ENCODE results near the gene MYD88. TPM values are rescaled to one million over a fixed set of nuclear protein-coding genes. Genes with fewer than 3 reads are reported as not detected.

Gene MYD88
- total and polyA plus RNA-seq, 9 of the 15 experiments (the other 6 are each of a cell fraction or from before 2014, with no cell fraction given): 3.2 to 47.3 (median 27.6) TPM

DNA sequence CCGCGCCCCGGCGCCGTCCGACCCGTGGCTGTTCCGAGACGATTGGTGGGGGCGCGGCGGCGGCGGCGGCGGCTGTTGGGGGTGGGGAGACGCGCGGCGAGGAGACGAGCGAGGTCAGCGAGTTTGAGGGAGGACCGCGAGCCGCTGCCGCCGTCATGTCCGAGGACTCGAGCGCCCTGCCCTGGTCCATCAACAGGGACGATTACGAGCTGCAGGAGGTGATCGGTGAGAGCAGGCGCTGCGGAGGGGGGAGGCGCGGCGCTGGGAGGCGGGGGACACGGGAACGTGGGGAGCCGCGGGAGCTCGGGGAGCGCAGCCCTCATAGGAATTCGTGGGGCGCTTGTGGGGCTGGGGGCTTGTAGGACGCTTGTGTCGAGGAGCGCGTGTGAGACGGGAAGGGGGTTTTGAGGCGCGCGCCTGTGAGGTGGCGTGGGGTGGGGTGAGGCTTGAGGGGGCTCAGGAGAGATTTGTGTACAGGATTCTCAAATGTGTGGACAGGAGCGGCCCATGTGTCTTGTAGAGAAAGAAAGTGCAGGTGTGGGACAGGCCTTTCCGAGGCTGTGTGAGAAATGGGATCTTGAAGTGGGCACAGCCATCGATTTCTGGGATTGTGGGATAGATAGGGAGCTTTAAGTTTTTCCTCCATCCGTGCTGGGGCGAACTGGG, 27.4 kb downstream of the MYD88 start (continued):
- TF ChIP-seq RERE (CRISPR knock-in tag; IDR thresholded peaks at IDR 0.05; ENCODE audit: borderline replicate concordance) (no peak), SMAD3 (CRISPR knock-in tag; conservative IDR thresholded peaks at IDR 0.05) (no peak), WHSC1 (IDR thresholded peaks at IDR 0.05; ENCODE audit: low read length) (no peak), SMAD4 (CRISPR knock-in tag; conservative IDR thresholded peaks at IDR 0.05) (peak; percentile 92; the same call in 1 of the 2 replicates), KAT2B (IDR thresholded peaks at IDR 0.05; ENCODE audit: low read depth, low read length) (no peak), ZNF280A (IDR thresholded peaks at IDR 0.05; ENCODE audit: low read depth, partially characterized antibody) (no peak), LCOR (CRISPR knock-in tag; IDR thresholded peaks at IDR 0.05) (no peak), PTBP1 (IDR thresholded peaks at IDR 0.05; ENCODE audit: low read depth, low read length) (no peak; the same call in 1 of the 2 replicates), HSF4 (CRISPR knock-in tag; IDR thresholded peaks at IDR 0.05; ENCODE audit: borderline replicate concordance) (no peak), RBM39 (optimal IDR thresholded peaks at IDR 0.05; ENCODE audit: low read depth, low read length) (no peak), STAT5B (CRISPR knock-in tag; IDR thresholded peaks at IDR 0.05) (no peak), SMC3 (conservative IDR thresholded peaks at IDR 0.05; ENCODE audit: insufficient read depth, low read depth, low read length) (no peak), ZSCAN32 (CRISPR knock-in tag; IDR thresholded peaks at IDR 0.05) (no peak), ZZZ3 (IDR thresholded peaks at IDR 0.05) (no peak), SMAD1 (IDR thresholded peaks at IDR 0.05; ENCODE audit: low read depth, low read length, partially characterized antibody) (no peak), KLF6 (CRISPR knock-in tag; IDR thresholded peaks at IDR 0.05; ENCODE audit: borderline replicate concordance) (no peak)
- TF ChIP-seq, protein P1, sequence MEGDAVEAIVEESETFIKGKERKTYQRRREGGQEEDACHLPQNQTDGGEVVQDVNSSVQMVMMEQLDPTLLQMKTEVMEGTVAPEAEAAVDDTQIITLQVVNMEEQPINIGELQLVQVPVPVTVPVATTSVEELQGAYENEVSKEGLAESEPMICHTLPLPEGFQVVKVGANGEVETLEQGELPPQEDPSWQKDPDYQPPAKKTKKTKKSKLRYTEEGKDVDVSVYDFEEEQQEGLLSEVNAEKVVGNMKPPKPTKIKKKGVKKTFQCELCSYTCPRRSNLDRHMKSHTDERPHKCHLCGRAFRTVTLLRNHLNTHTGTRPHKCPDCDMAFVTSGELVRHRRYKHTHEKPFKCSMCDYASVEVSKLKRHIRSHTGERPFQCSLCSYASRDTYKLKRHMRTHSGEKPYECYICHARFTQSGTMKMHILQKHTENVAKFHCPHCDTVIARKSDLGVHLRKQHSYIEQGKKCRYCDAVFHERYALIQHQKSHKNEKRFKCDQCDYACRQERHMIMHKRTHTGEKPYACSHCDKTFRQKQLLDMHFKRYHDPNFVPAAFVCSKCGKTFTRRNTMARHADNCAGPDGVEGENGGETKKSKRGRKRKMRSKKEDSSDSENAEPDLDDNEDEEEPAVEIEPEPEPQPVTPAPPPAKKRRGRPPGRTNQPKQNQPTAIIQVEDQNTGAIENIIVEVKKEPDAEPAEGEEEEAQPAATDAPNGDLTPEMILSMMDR (IDR thresholded peaks at IDR 0.05 in 2 of 3, conservative IDR thresholded peaks at IDR 0.05 in 1 of 3; ENCODE audit: insufficient read depth in 2 of 3, low read depth in 1 of 3, low read length in 3 of 3): no peak
- TF ChIP-seq, protein P2, sequence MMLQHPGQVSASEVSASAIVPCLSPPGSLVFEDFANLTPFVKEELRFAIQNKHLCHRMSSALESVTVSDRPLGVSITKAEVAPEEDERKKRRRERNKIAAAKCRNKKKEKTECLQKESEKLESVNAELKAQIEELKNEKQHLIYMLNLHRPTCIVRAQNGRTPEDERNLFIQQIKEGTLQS (IDR thresholded peaks at IDR 0.05): no peak
- TF ChIP-seq, protein P2 (CRISPR knock-in tag; conservative IDR thresholded peaks at IDR 0.05): no peak
